Panc1 (cell line): Measurements from ENCODE around the gene INPP5A.

ENCODE experiments used
- CTCF ChIP-seq: fragments of 450-650 bp; IDR thresholded peaks from 2 replicates; pipeline ENCODE4 v1.5.1; 2017; ENCODE audit warnings: mild to moderate bottlenecking
- POLR2AphosphoS5 ChIP-seq: IDR thresholded peaks from 2 replicates; pipeline ENCODE4 v1.6.1; 2012; ENCODE audit warnings: mild to moderate bottlenecking, low read depth, low read length, moderate library complexity
- TCF7L2 ChIP-seq: IDR thresholded peaks from 2 replicates; pipeline ENCODE4 v1.6.1; 2011; ENCODE audit warnings: mild to moderate bottlenecking, low read depth, low read length, inconsistent platforms

DNA sequence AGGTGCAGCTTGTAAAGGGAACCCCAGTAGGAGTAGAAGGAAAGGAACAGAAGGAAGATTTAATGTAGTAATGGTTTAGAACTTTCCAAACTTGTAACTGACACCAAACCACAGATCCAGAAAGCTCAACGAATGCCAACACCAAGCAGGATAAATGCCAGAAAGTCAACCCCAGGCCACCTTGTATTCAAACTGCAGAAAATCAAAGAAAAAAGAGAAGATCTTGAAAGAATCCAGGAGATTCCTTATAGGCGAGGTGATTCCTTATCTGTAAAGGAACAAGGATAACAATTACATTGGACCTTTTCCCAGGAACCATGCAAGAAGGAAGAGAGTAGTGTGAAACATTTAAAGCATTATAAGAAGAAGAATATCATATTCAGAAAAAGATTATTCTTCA lies 154.7 kb downstream of the INPP5A start:
- TF ChIP-seq POLR2AphosphoS5 (no peak), TCF7L2 (no peak), CTCF (no peak)
